Measurements from ENCODE around the gene SNX18. TPM values are rescaled to one million over a fixed set of nuclear protein-coding genes. Genes with fewer than 3 reads are reported as not detected.

SNX18 gene
- total and polyA plus RNA-seq, 10 of the 15 experiments (the other 5 are each of a cell fraction or from before 2014, with no cell fraction given): 0.27 to 1.7 (median 0.47) TPM

DNA sequence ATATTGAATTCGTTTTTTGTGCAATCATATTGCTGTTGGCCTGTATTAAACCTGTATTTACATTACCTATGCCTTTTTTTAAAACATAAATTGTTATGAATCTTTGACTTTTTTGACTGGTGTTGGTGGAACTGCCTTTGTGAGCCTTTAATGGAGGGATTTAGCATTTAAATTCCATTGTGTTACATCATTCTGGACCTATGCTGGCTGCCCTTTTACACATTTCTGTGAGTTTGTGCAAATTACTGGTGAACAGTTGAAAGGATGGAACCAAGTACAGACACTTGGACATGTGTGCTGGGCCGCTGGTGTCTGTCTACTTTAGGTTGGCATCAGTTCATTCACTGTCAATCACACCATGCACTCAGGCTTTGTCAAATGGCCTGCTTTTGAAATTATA, 3.4 kb downstream of the SNX18 start (continued):
- no peak for TF ChIP-seq ZNF217 (IDR thresholded peaks at IDR 0.05)
- no peak for TF ChIP-seq NR2C2 (IDR thresholded peaks at IDR 0.05; ENCODE audit: borderline replicate concordance, control insufficient read depth, insufficient read length, low read depth)
- no peak for TF ChIP-seq CBFB (IDR thresholded peaks at IDR 0.05; ENCODE audit: low read depth)
- TF ChIP-seq RUNX3 (IDR thresholded peaks at IDR 0.05; ENCODE audit: low read length): no peak
- no peak for TF ChIP-seq TBL1XR1 (IDR thresholded peaks at IDR 0.05; ENCODE audit: low read depth, low read length)

DNA sequence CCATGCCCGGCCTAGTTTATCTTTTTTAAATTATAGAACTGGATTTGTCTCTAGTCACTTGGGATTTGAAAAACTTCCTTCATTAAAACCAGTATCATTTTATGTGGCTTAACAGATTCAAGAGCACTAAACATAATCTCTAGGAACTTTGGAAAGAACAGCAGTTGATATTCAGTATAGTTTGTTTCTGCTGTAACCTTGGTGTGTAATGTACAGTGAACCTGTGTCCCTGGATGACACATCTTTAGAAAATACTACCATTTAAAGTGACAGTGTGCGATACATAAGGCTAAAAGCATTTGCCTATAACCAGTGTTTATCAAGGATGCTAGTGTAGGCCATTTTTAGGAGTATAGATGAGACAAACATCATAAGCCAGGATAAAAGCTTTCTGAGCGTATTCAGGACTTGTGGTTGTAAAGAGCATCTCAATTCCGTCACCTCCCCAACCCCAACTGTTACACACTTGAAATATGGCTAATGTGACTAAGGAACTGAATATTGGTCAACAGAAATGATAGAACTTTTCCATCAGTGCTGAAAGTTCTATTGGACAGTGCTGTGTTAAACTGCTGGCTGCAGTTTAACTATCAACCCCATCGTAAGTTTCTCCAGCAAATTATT, 4.4 kb downstream of the SNX18 start:
- no peaks in the 10 kb centered on the region; the same call in 2 of the 3 replicates for H3K9me3 ChIP-seq (replicated peaks; ENCODE audit: control insufficient read depth, insufficient read depth, low read length)
- ChIA-PET POLR2A (no interaction called here), SMC1A (ENCODE audit: uncharacterized antibody, unreplicated experiment) (interaction anchor here (1.1 kb wide), 1 partner anchor 323 kb away, joined by 3 read pairs; no protein-coding TSS in a partner anchor), RAD21 (ENCODE audit: unreplicated experiment) (interaction anchor here (1.4 kb wide), 1 partner anchor 346 kb away, joined by 4 read pairs; no protein-coding TSS in a partner anchor), CTCF (interaction anchor here (1.1 to 1.6 kb wide), 2 partner anchors 323 to 345 kb away, joined by 3 to 5 read pairs; no protein-coding TSS in a partner anchor)
- no peaks in the 10 kb centered on the region for H3K36me3 ChIP-seq (ENCODE audit: control insufficient read depth in 2 of 2, insufficient read depth in 2 of 2, low read length in 1 of 2)
- no peaks in the 10 kb centered on the region for H3K4me1 ChIP-seq (ENCODE audit: control insufficient read depth, insufficient read depth, low read length)
- no TSS peak for BruUV-seq (replicated peaks)
- no peak overlapping the region for H3K4me2 ChIP-seq (ENCODE audit: control insufficient read depth, insufficient read depth)
- no peak overlapping the region for H3K9ac ChIP-seq (ENCODE audit: control insufficient read depth, insufficient read depth, low read length)
- TF ChIP-seq NR2C2 (IDR thresholded peaks at IDR 0.05; ENCODE audit: borderline replicate concordance, control insufficient read depth, insufficient read length, low read depth): no peak
- TF ChIP-seq, protein P1, sequence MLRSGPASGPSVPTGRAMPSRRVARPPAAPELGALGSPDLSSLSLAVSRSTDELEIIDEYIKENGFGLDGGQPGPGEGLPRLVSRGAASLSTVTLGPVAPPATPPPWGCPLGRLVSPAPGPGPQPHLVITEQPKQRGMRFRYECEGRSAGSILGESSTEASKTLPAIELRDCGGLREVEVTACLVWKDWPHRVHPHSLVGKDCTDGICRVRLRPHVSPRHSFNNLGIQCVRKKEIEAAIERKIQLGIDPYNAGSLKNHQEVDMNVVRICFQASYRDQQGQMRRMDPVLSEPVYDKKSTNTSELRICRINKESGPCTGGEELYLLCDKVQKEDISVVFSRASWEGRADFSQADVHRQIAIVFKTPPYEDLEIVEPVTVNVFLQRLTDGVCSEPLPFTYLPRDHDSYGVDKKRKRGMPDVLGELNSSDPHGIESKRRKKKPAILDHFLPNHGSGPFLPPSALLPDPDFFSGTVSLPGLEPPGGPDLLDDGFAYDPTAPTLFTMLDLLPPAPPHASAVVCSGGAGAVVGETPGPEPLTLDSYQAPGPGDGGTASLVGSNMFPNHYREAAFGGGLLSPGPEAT (IDR thresholded peaks at IDR 0.05; ENCODE audit: low read depth): no peak
- no peak for TF ChIP-seq HDAC2 (IDR thresholded peaks at IDR 0.05)
- no peak for TF ChIP-seq TCF3 (IDR thresholded peaks at IDR 0.05; ENCODE audit: borderline replicate concordance, insufficient read depth, low read depth, low read length)
- no peak for TF ChIP-seq LARP7 (IDR thresholded peaks at IDR 0.05)
- no peak for TF ChIP-seq CREM (IDR thresholded peaks at IDR 0.05; ENCODE audit: low read depth)
- TF ChIP-seq ZNF622 (IDR thresholded peaks at IDR 0.05): no peak
- TF ChIP-seq FOXM1 (IDR thresholded peaks at IDR 0.05; ENCODE audit: low read depth, low read length): no peak
- TF ChIP-seq, protein P2, sequence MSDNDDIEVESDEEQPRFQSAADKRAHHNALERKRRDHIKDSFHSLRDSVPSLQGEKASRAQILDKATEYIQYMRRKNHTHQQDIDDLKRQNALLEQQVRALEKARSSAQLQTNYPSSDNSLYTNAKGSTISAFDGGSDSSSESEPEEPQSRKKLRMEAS (IDR thresholded peaks at IDR 0.05; ENCODE audit: low read depth, low read length): no peak
- H3K4me3 ChIP-seq: no peak overlapping the region
- no peak overlapping the region for H3K27ac ChIP-seq (ENCODE audit: control insufficient read depth, insufficient read depth)
- H3K27me3 ChIP-seq (replicated peaks in 1 of 2; ENCODE audit: control insufficient read depth in 2 of 2, insufficient read depth in 2 of 2, low read length in 1 of 2): no peaks in the 10 kb centered on the region
- no peak for FAIRE-seq
- no peak for DNase-seq (ENCODE audit: low read depth, low spot score)
- no peak overlapping the region for H2AFZ ChIP-seq (ENCODE audit: control insufficient read depth, low read depth, low read length)
- intact Hi-C loops (cut with micrococcal nuclease; ENCODE audit: unreplicated experiment): no loop called here
- WGBS (ENCODE audit: insufficient coverage, insufficient replicate concordance, low lambda C conversion rate, missing lambda C conversion rate): 61% methylated on average over 5 of the region's 5 CpGs
- in situ Hi-C loops (cut with MboI): no loop called here
- no peaks in the 10 kb centered on the region for H4K20me1 ChIP-seq (ENCODE audit: control insufficient read depth, insufficient read depth)
- H3K79me2 ChIP-seq (ENCODE audit: control insufficient read depth, insufficient read depth, low read length): no peaks in the 10 kb centered on the region
- no peak for ATAC-seq
